ENCODE data around the gene ITGA5.

The ITGA5 gene

GRCh38 chr12:54386403-54387113, 32.5 kb downstream of the ITGA5 start:
- DNase-seq, result no peak

DNA sequence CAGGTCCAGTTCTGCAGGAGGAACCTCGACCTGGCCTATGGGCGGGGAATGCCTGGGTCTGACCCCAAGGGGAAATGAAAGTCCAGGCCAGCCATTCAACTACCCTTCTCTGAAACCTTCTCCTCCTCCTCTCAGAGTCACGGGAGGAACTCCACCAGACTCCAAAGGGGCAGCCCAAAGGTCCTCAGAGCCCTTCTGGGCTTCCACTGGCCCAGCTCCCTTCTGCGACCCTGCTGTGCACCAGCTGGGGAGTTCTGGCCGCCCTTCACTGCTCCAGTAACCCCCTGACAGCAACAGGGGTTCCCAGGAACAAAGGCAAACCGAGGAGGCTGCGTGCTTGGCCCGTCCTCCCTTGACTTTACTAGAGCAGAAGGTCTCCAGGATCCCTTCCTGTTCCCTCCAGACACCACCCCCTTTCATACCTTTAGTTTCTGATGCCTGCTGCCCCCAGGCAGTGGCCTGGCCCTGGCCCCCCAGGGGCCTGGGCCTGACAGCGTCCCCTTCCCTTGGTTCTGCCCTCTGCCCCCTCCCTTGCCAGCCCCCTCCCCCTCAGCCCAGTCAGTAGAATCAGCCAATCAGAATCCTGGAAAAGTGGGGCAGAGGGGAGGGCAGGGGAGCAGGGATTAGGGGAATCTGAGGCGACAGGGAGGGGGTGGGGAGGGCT, 33.7 kb downstream of the ITGA5 start:
- DNase-seq, result no peak

DNA sequence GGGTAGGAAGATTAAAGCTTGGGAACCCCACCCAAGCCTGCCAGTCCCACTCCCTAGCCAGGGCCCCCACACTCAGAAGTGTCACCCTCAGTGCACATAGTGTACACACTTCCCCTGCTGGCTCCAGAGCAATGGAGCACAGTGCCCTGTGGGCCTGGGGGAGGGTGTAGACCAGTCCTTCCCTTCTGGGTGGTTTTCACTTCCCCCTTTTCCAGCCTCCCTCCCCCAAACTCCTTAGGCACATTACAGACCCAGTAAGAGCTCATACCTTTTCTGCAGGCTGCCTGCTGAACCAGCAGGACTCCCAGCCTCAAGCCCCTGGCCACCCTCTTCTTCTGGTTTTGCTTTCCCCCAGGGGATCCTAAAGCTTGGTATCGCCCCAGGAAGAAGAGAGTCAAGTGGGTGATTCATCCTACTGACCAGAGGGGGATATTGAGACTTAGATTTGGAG, 34.5 kb downstream of the ITGA5 start, which contains the start of gene ZNF385A:
TSS of gene ZNF385A (minus strand) at position 143 of the 451 bp plus-strand sequence. CDS start 219 bp downstream, outside the sequence.
- DNase-seq, result no peak

DNA sequence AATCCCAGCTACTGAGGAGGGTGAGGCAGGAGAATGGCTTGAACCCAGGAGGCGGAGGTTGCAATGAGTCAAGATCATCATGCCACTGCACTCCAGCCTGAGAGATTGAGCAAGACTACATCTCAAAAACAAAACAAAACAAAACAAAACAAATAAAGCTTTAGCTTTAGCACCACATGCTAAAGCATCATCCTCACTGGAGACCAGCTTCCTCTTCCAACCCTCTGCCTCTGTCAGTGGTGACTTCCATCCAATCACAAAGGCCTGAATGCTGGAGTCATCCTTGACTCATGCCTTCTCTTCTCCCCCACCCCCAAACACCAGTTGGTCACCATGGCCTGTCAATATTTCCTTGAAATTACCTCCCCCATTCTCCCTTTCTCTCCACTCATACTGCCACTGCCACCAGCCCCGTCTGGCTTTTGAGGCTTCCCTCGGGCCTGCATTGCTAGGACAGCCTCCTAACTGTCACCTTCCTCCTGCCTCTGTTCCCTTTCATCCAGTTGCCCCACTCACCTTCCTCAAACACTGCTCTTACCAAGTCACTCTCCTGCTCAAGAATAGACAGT, 35.9 kb downstream of the ITGA5 start:
- no peak for DNase-seq

- no peak for DNase-seq
Observed at GRCh38 chr12:54381136-54381535, 37.9 kb downstream of the ITGA5 start.

GRCh38 chr12:54379398-54380201, 39.5 kb downstream of the ITGA5 start:
- DNase-seq, result peak in 1 of 2 experiments; percentile 39

DNA sequence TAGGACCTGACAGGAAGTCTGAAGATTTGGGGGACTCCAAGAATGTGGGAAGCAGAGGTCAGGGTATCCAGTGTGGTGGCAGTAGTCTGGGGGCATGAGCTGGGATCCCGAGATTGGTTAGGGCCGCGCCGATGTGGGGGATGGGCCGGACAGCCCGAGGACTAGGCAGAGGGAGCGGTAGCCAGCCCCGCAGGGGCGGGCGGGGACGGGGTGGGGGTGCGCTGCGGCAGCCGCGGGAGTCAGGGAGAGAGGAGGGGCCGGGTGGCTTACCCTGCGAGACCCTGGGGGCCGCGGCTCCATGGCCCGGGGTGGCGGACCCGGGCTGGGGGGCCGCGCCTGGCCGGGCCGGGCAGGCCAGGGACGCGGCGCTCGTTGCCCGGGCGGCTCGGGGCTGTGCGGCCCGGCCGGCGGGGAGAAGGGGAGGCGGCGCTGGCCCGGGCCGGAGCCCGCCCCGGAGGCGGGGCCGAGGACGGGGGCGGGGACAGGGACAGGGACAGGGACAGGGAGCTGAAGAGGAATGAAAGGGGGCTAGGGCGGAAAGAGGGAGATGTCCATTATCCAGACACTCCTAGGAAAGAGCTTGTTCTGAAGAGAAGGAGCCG, 40.2 kb downstream of the ITGA5 start:
- no peak for DNase-seq

DNA sequence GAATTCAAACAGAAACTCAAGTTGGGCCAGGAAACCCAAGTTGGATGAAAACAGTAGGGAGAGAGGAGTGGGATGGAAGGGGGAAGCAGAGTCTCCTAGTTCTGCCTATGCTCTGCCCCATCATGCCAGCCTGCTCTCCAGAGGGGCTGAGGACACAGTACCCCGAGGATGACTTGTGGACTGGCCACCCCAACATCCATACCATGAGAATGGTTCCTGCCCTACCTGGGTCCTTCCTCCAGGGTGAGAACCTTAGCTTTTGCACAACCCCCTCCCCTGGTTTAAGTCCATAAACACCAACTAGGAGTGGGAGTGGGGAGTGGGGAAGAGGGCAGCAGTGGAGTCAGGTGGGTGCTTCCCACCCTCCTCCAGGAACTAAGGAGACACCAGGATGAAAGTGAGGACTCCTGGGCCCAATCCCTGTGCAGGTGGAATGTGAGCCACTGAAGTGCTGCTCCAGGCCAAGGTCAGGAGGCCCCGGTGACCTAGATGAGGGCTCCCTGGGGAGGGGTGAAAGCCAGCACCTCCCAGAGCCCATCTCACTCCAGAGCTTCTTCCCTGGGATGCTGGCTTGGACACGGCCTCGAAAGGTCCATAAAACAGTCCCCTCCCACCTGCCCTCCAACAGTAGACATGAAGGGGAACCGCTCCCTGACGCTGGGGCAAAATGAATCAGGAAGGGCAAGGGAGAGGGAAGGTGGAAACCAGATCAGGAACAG, 41.1 kb downstream of the ITGA5 start:
- DNase-seq, result no peak

- no peak for DNase-seq
Observed at GRCh38 chr12:54377007-54377406, 42.1 kb downstream of the ITGA5 start.

GRCh38 chr12:54376596-54376995, 42.5 kb downstream of the ITGA5 start:
- DNase-seq, result no peak

GRCh38 chr12:54375259-54375579, 43.8 kb downstream of the ITGA5 start:
- DNase-seq, result no peak

DNA sequence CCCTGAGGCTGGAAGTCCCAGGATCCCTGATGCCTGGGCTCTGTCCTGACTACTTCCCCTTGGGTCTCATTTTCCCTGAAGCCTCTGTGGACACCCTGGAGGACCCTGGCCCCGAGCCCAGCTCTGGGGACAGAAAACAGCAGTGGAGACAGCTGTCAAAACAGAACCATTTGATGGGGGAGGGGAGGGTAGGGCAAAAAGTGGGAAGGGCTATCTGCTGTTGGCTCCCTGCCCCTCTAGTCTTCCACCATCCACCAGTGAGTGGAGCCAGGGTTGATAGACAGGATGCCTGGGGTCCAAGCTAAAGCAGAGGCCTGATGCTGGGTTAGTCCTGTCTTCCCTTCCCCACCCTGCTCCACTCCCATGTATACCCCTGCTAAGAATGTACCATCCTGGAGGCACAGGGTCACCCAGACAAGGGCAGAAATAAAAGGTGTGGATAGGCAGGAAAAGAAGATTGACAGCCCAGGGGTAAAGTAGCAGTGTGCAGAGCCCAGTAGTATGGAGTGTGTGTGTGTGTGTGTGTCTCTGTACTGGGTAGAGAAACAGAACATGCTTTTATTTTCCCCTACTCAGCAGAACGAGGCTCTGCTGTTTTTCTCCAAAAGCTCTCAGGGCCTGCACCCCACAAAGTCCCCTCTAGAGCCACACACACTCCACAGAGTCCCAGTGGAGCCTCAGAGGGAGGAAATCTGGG, 44.4 kb downstream of the ITGA5 start:
- no peak for DNase-seq

DNA sequence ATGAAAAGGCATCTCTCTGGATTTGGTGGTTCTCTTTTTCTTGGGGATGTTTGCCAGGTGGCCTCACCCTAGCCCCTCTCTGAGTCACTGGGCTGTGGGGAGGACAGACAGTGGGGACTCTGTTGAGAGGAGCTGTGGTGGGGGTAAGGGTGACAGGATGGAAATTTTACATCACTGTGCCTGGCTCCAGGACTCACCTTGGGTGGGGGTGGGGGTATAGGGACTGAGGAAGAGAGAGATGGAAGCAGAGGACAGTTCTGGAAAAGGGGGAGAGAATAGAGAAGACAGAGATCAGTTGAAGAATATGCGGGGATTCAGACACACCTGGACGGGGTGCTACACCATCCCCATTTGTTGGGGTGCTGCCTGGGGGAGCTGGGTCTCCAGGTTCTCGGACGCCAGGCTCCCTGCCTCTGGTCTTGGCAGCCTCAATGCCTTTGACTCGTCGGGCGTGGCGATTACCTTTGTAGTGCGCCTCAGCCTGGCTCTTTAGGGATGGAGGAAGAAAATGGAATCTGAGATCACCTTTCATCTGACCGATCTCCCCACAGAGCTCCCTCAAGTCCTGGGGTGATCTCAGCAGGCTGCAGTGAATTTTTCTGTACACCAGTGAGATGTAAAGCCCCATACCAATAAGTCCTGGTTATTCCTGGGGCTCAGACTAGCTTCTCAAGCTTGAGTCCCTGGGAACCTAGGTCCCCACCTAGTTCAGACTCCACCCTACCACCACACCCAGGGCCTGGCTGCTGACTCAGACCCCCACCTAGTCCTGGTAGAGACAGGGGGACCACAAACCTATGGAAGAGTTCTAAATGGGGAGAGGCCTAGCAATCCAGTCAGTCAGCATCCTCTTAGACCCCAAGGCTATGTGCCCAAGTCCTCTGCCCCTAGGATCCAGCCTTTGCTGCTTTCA, 45.2 kb downstream of the ITGA5 start:
- no peak for DNase-seq

- no peak for DNase-seq
Observed at GRCh38 chr12:54372113-54372806, 46.8 kb downstream of the ITGA5 start.

DNA sequence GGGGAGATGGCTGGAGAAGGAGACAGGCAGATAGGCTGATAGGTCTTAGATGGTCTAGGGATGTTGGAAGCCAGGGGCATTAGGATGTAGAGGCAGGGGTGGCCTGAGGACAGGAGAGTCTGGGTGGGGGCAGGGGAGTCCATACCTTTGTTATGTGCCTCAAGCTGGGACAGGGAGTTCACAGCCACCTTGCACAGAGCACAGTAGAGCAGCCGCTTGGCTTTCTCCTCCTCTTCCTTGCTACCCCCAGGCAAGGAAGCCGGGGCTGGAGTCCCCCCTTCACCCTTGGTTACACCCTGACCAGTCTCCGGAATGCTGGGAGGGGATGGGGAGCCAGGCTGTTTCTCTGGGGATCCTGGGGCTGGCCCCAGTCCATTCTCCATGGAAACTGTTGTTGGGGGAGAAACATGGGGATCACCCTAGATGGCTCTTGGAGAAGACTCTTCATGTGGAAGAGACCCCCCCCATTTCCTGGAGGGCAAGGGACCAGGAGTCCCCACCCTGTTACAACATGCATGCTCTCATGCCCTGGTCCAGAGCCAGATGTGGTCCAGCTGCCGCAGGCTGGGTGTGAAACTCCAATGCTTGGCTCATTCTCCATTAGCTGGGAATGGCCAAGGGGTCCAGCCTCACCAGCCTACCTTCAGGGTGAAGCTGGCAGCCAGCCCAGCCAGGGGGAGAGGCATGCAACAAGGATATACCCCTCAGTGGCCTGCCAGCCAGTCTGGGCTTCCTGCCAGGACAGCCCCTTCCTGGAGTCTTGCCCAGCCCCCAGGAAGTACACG, 47.5 kb downstream of the ITGA5 start:
- no peak for DNase-seq

DNA sequence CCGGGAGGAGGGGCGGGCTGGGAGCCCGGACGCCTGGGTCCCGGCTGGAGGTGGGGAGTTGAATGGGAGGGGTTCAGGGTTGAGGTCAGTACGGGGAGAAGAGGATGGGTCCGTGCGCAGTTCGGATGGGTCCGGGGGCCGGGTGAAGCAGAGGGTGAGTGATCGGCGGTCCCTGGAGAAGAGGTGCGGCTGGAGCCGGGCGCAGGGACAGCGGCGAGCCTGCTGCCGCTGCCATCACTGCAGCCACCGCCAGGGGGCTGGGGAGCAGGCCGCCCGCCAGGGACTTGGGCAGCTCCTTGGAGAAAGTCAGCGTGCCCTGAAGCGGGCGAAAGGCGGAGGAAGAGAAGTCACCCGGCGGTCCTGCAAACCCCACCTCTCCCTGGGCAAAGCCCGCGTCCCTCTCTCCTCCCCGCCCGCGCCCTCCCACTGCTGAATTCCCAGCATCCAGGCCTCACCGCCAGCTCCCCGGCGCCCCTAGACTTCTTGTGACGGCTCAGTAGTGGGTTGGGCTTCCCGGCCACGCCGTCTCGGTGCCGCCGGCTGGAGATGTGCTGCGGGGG, 48.8 kb downstream of the ITGA5 start:
- peak; percentile 24 to 52 for DNase-seq

DNA sequence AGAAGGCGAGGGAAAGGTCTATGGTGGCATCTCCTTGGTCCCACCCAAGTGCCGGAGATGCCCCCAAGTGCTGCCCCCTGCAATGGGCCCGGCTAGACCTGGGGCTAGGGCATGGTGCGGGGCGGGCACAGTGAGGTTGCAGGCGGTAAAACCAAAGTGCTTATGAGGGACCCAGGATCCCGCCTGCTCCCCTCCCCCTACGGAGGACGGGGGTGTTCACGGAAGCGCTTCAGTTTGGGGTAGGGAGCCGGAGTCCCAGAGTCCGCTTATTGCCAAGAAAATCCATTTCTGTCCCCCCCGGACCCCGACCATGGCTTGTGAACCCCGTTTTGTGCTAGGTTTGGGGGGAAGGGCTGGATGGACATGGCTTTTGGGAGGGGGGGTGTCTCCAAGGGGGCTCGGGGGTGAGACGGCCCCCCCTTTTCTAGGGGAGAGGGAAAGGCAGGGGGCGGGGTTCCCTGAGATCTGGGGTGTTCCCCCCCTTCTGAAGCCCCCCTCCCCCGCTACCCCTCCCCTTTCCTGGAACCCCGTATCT, 49.4 kb downstream of the ITGA5 start:
- no peak for DNase-seq
